Hepatocyte (in vitro differentiated cells): ENCODE measurements around the gene ZNF276.

ENCODE experiments used
- EZH2 ChIP-seq: fragments of 200-600 bp; sonication (generic); IDR thresholded peaks from 2 replicates; pipeline ENCODE4 v1.6.1; 2016; ENCODE audit warnings: antibody characterized with exemption, mild to moderate bottlenecking, borderline replicate concordance
- EZH2phosphoT487 ChIP-seq: fragments of 200-600 bp; sonication (generic); IDR thresholded peaks from one replicate; pipeline ENCODE4 v1.6.1; 2018; ENCODE audit warnings: antibody characterized with exemption, mild to moderate bottlenecking, low read depth, moderate library complexity; ENCODE audit not compliant: unreplicated experiment, severe bottlenecking
- TF ChIP-seq, protein P1 (sequence below): fragments of 200-600 bp; sonication (generic); IDR thresholded peaks from 2 replicates; pipeline ENCODE4 v1.5.1; 2016; ENCODE audit warnings: antibody characterized with exemption, mild to moderate bottlenecking; ENCODE audit not compliant: poor library complexity

DNA sequence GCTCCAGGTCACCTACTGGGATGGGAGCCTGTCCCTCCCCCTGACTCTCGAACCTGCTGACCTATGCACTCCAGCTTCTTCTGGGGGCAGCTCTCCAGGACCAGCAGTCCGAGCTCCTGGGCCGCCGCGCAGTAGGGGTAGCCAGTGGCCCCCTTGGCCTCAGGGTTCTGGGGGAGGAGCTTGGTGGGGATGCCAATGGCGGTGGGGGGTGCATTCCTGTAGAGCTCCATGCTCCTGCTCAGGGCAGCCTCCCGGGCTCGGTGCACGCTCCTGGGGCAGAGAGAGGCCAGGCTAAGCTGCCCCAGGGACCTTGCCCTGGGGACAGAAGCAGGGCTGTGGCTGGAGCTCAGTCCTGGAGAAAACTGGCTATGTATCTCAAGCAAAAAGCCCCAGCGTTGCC, 12.2 kb upstream of the ZNF276 start:
- no peak for TF ChIP-seq EZH2phosphoT487
- TF ChIP-seq, protein P1, sequence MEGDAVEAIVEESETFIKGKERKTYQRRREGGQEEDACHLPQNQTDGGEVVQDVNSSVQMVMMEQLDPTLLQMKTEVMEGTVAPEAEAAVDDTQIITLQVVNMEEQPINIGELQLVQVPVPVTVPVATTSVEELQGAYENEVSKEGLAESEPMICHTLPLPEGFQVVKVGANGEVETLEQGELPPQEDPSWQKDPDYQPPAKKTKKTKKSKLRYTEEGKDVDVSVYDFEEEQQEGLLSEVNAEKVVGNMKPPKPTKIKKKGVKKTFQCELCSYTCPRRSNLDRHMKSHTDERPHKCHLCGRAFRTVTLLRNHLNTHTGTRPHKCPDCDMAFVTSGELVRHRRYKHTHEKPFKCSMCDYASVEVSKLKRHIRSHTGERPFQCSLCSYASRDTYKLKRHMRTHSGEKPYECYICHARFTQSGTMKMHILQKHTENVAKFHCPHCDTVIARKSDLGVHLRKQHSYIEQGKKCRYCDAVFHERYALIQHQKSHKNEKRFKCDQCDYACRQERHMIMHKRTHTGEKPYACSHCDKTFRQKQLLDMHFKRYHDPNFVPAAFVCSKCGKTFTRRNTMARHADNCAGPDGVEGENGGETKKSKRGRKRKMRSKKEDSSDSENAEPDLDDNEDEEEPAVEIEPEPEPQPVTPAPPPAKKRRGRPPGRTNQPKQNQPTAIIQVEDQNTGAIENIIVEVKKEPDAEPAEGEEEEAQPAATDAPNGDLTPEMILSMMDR = no peak
- TF ChIP-seq EZH2 = no peak
